NCI-H2227 treated with DMSO at 0.1 percent for 48 hours (cell line): ENCODE results near the gene ST3GAL6.

Experiments used
- DNase-seq: peaks from one replicate; lab custom pipeline; 2025; lab: John Stamatoyannopoulos, UW

Gene ST3GAL6

DNA sequence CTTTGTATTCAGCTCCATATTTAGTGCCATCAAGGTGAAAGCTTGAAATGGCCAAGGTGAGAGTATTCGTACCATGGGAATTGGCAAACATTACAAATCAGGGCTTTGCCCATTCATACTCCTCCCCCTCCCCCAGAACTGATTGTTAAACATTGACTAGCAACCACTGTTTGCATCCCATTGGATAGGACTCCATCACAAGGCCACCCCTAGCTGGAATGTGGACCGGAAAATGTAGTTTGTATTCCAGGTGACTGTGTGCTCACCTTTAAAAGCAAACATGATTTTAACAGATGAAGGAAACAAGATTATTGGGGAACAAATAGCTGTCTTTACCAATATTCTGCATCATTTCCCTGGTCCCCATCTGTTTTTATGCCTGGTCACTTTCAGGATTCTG lies 14.1 kb downstream of the ST3GAL6 start:
- DNase-seq, result no peak

DNA sequence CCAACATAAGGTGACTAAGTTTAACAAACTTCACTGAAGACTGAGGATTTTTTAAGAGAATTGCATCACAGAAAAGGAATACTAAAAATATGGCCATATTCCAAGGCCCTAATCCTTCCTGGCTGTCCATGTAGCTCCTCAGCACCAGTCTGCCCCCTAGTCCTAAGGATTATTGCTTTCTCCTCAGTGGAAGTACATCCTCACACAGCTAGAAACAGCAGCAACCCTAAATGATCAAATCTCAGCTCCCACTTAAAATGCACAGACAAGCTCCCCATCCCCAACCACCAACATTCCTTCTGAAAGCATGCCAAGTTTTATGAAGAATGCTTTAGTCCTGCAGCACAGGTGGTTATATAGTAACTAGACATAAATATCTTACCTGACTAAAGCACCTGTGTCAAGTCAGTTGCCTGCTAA lies 14.7 kb downstream of the ST3GAL6 start:
- DNase-seq, result no peak

DNA sequence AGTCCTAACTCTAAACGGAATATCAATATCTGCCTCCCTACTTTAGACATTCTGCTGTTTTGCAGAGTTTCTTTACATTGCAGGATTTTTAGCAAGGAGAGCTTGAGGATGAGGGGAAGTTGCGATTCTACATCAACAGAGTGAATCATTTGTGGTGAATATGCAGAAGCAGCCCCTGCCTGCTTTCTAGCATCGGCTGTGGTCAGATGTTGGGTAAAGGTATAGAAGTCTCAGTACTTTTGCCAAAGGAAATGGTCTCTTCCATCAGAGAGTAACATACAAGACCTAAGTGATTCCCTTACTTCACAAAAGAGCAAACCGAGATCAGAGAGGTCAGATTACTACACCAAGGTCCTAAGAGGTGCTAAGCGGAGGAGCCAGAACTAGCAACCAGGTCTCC lies 15.2 kb downstream of the ST3GAL6 start:
- DNase-seq, result no peak

DNA sequence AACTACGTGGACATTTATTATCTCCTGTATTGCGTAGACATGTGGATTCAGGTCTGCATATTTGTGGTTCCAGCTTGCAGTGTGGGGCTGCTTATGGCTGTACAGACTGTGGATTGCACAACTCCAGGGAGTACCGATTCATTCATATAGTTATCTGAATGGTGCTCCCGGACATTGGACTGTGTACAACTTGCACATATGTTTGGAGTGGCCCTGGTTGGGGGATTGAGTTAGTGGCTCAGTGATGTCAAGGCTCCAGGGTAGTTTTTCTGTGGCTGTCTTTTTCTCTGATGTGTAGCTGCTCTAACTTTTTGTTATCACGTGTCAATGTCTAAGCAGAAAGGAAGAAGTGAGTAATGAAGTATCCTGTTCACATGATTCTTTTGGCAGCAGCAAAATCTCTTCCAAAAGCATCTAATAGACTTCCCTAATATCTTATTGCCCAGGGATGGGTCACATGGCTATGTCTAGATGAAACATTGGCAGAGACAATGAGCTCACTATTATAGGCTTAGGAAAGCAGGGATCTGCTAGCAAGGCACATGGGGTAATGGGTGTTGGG lies 15.8 kb downstream of the ST3GAL6 start:
- DNase-seq, result no peak

DNA sequence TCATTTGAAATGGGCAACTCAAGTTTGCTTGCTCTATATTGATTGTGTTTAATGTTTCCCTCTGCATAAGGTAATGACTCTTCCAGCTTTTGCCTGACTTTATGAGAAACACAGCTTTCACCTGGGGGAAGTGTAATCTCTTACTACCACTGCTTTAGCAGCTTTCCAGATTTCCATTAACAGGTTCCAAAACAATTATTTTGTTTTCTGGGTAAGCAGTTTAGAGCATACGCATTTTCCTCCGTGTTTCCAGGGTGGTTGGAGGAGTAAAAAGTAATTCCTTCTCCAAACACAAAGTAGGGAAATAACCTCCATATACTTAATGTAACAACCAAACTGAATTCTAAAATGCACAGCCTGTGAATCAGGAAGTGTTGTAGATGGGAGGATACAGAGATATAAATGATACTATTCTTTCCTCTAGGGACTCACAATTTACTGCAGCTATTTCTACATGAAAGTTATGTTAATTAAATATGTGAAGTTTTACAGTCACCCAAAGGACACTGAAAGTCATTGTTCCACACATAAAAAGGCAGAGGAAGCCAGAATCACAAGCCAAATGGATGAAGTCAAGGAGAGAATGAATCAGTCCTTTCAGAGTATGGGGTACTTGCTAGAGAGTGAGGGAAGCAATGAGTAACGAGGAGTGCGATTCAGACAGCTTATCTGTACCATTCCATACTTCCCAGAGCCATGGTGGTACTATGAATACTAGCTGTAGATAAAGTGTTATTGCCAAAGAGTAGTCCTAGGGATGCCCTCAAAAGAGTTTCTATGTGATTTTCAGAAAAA lies 16.6 kb downstream of the ST3GAL6 start:
- no peak for DNase-seq

DNA sequence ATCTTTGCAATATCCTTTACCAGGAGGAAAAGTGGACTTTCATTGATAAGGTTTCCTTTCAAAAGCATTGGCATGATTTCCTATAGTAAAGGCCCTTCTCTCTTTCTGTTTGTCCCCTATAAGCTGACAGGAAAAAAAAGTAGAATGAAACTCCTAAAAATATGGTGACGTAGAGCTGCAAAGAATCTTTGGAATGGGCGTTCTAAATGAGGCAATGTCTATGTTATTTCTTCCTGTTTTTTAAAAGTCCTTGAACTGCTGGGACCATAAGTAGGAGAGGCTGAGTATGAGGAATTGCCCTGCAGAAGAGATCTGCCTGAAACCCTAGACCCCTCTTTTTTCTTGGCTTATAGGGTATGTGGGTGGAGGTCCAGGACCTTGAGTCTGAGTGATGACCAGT lies 17.2 kb downstream of the ST3GAL6 start:
- DNase-seq, result no peak

DNA sequence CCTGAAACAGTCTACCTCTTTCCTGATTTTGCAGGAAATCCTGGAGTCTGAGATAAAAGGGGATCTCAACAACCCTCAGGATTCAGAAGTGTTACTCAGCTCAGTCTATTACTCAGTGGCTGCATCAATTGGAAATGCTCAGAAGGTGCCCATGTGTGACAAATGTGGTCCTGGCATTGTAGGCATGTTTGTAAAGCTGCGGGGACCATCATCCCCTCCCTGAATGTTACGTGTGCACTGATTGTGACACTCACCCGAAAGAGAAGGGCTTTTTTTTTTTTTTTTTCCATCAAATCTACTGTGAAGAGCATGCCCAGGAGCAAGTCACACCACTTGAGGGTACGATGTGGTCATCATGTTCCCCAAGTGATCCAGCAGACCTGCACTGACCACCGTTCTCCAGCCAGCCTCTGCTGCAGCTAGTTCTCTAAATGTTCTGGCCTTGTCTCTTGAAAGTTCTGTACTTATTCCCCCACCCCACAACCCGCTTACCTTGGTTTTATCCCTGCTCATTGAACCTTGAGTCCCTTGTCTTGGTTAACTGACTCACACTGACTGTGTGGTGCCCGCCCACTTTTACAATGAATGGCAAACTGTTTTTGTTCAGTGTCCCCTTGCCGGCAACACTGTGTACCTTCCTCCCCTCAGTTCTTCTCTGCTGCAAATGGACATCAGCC lies 19.8 kb downstream of the ST3GAL6 start:
- no peak for DNase-seq

DNA sequence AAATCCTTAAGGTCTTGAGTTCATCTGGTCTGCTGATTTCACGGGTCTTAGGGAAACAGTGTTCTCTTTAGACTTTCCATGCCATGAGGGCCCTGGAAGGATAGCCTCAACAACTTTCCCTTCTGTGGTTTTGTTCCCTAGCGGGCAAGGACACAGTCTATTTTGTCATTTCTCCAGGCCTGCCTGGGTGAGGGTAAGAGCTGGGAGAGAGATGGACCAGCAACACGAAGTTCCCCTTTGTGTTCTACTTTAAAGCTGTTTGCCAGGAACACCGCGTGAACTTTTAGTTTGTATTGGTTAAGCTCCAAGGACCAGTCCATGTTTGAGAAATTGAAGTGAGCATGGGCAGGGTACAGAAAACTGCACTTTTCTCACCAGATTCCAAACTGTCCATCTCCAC lies 20.9 kb downstream of the ST3GAL6 start:
- no peak for DNase-seq

DNA sequence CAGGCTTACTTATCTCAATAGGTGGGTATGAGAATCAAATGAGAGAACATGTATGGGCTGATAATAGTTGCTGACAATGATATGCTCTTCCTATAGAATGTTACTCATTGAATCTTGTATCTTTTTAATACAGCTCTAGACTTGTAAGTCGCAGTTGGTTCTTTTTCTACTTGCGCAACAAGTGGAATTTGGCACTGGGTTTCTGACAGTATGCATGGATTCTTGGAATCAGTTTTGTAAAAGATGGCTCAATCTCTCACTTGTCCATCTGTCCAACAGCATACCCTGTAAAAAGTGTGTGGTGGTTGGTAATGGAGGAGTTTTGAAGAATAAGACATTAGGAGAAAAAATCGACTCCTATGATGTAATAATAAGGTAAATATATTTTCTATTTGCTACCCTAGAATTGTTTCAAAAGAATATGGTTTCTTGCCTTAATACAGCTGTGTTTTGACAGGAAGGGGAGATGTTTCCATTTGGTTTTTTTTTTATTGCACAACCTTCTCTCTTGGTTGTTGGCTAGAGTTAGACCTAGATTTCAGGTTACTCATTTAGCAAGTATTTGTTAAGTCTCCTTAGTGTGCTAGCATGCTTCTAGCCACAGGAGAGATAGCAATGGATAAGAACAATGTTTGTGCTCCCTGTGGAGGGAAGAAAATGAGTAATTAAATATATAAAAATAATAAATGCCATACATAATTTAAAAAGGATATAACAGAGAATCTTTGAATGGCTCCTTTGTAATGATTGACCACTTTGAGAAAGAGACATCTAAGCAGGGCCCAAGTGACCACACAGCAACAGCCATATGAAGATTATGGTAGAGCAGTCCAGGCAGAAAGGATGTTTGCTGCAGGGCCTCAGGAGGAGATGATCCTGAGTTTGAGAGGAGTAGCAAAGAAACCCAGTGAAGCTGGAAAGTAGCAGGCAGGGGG lies 21.8 kb downstream of the ST3GAL6 start:
- DNase-seq, result no peak

DNA sequence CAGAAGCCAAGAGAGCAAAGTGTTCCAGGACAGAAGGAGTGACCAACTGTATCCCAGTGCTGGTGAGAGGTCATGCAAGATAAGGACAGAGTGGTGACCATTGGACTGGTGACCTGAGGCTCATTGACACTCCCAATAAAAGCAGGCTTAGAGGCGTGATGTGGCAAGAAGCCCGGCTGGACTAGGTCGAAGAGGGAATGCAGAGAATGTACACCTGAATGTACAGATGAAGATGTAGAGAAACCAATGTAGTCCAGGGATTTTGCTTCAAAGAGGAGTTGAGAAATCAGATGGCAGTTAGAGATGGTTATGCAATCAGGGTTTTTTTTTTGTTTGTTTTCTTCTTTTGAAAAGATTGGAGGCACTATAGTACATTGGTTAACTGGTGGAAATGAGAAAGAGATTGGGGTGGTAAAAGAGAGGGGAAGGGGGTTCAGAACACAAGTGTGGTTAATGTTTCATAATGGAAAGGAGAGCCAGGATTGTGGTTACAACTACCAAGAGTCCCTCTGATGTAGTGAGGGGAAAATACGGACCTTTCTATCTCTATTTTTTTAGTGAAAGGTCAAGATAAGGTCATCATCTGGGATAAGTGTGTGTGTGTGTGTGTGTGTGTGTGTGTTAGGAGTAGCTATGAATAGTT lies 23.3 kb downstream of the ST3GAL6 start:
- no peak for DNase-seq

DNA sequence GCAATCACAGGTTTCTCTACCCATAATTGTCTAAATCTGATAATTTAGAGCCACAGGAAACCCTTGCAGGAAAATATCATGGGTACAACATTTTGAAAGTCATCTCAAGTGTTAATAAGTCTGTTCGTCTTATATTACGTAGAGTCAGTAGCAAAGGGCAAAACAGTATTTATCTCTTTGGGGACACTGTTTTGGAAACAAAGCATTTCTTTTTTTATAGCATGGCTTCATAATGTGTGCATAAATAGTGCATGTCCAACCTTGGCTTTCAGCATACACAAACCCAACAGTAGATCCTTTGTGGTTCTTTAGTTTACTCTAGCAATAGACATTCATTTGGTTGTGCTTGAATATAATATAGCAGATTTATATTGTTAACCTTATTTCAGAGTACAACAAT lies 24.0 kb downstream of the ST3GAL6 start:
- DNase-seq, result no peak

DNA sequence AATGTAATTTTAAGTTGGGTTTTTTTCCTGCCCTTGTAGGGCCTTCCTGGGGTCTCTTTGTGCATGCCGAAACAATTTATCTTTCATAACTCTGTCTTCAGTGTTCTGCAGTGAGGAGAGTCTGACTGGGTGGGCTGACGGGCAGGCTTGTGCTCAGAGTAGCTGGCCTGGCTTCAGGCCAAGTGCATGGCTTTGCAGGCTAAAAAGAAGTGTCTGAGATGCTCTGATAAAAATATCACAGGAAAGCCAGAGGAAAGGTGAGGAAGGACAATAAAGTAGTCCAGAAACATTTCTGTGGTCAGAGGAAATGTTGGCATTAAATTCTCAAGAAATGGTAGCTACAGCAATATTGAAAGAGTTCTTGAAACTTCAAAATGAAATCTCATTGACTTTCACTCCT lies 25.5 kb downstream of the ST3GAL6 start:
- DNase-seq, result no peak

DNA sequence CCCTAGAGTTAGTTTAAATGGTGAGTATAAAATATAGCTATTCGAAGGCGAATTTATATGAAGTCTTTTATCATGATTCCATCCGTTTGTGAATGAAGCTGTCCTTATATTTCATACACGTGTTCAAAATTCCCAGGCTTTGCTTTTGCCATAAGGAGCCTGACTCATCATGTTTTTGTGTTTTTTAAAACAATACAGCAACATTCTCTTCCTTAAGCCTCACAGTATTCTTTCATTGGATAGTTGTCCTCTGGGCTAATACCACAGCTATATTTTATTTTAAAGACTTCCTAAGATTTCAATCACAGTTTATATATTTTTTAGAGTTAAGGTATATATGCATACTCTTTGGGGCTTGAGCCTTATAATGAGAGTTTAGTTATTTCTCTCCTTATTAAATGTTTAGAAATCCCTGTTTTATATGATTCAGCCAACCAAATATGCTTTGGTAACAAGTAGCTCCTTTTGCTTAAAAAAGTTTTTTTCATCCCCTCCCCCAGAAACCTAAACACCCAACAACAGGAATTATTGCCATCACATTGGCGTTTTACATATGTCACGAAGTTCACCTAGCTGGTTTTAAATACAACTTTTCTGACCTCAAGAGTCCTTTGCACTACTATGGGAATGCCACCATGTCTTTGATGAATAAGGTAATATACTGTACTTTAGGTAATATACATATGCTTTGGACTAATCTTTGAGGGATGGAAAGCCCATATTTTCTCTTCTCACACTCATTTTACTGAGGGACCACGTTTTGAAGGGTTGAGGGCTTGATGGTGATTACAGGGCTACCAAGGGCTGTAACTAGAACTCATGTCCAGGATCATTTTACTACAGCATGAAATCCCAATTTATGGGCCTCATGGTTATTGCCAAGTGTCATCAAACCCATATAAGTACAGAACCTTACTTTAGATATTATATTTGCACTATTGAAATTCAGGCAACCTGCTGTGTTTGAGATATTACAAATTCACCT lies 28.5 kb downstream of the ST3GAL6 start:
- no peak for DNase-seq

DNA sequence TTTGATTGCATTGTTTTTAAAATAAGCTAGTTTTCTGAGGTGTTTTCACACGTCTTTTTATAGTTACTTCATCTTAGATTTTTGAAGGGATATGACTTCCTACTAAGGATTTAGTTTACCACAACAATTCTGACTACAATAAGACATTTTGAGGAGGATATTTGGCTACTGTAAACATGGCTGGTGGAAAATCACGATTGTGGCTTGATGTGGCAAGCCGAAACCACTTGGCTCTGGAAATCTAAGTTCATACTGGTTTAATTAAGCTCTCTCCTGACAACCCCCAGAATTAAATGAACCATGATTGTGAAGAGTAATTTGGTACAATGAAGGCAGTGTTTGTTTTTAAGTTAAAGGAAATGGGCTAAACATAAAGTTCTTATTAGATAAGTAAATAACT lies 30.8 kb downstream of the ST3GAL6 start:
- no peak for DNase-seq

DNA sequence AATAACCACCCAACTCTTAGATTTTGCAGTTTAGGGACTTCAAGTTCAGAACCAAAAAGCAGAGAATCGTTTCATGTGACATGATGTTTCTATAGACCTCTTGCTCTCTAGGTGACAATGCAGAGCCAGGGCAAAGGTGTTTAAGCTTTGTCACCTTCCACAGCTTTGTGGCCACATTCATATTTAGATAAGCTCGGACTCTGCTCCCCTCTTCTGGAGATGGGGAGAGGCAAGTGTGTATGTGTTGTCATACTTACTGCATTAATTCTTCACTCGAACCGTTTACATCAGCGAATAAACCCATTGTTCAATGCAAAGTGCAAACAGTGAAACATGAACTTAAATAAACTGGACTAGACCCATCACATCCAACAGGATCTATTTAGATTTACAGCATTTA lies 33.2 kb downstream of the ST3GAL6 start:
- DNase-seq, result no peak

DNA sequence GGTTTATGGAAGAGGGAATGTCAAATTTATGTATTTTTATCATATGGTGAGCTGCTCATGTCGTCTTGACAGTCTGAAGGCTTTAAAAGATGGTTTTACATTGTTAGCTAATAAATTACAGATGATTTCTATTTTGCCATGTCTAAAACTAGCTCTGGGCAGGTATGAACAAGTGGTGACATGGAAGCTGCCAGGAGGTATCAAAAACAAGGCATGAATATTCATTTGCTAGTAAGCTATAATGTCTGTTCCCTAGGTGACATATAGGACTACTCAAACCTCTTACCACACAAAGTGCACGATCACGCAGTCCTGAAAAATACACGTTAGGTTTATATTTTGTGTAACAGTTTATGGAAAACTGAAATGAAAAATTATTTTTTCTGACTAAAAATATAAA lies 34.8 kb downstream of the ST3GAL6 start:
- DNase-seq, result no peak

DNA sequence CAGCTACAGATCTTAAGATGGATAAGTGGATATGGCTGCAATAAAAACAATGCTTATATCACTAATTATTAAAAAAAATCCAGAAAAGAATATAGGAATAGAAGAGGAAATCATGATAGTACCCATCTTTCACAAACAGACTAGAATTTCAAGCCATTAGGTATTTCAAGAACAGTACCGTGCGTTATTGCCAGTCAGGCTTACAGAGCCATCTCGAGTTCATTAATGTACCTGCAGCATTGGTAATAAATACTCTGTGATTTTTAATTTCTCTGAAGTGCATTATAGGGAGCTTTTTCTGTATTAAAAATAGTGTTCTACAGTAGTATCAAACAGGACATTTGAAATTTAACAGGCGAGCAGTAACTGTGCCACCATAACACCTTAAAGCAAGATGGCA lies 35.7 kb downstream of the ST3GAL6 start:
- no peak for DNase-seq

DNA sequence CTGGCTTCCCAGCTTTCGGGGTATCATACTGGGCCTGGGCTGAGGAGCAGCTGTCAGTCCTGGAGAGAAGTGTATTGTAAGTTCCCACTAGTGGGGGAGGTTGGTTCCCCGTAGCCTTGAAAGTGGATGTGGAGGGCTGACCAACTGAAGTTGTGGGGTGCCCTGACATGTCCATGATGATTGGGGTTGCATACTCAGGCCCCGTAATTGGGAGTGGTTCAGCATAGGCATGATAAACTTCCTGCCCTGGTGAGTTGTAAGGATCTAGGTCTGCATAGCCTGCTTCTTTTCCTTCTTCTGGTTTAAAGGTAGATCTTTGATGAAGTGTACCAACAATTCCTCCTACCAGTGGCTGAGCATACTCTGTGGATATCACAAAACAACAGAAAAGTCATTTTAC lies 36.3 kb downstream of the ST3GAL6 start:
- no peak for DNase-seq

DNA sequence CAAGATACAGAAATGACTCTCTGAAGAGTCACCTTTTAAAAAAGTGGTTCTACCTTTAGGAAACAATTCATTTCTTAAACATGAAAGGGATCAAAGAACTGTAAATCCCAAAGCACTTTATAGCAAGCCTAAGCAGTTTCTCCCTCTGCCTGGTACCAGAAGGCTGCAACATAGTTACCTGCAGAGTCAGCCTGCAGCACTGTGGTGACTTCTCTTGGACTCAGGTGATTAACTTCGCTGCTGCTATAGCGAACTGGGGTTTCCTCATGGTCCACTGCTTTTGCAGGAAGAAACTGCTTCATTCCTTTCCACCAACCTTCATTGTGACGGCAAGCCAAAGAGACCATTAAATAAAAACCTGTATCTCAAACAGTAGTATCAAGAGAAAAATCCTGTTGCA lies 37.3 kb downstream of the ST3GAL6 start:
- no peak for DNase-seq

DNA sequence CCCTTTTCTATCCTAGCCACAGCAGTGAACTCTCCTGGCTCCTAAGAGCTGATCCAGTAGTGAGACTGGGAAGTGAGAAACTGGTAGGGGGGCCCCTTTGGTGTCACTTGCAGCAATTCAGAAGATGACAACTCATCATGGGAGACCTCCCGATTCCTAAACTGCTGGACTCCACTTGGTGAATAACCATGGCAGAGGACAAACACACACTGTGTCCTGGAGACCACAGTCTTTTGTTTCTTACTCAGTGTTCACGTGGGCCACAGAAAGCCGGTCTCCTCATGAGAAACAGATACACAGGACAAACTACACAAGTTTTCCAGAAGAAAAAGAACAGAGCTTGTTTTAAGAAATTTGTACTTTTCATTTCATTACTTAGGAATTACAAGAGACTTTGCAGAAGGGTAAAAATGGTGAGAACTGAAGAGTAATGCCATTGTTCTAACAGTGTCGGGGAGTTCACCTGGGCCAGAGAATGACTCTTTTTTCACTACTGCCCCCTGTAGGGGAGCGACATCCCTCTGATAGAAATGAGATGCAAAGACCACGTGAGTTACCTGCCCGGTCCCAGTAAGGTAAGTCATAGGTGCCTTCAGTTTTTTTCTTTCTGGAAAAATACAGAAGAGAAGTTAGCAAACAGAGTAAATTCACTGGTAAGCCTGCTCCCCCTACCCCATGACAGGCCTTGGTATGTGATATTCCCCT lies 38.1 kb downstream of the ST3GAL6 start:
- no peak for DNase-seq
